Endothelial cell of umbilical vein (primary cell): ENCODE measurements around the gene THSD4. TPM values are rescaled to one million over a fixed set of nuclear protein-coding genes. Genes with fewer than 3 reads are reported as not detected.

Experiments
- BruUV-seq: library from RNA; stranded (reverse); fragments of 400-500 nt; replicated peaks from 2 replicates; lab custom pipeline; 2021; lab: Mats Ljungman, UMichigan
- CTCF ChIA-PET: fragments of 300-600, 350-600 bp; sonication (Branson Sonifier 250); formaldehyde crosslinking; loops from one replicate; lab custom pipeline; 2021; ENCODE audit warnings: antibody characterized with exemption, inconsistent platforms; lab: Charles Lee
- POLR2A ChIA-PET: fragments of 300-600, 350-600 bp; sonication (Branson Sonifier 250); formaldehyde crosslinking; loops from one replicate; lab custom pipeline; 2021; ENCODE audit warnings: antibody characterized with exemption, inconsistent platforms; lab: Charles Lee
- DNase-seq: peaks from one replicate; pipeline ENCODE4 v3.0.0-alpha.2; 2011; ENCODE audit warnings: low read depth, low spot score
- FAIRE-seq: peaks from 2 replicates; lab custom pipeline; 2011; peaks lifted over from hg19 to GRCh38; lab: Jason Lieb, UNC
- H2AFZ ChIP-seq: 2 replicates; pipeline ENCODE4 v1.6.0; 2012; ENCODE audit warnings: low read depth, low read length, control low read depth, inconsistent platforms
- H3K27ac ChIP-seq: 2 replicates; pipeline ENCODE4 v1.5.1; 2011; ENCODE audit warnings: low read depth, mild to moderate bottlenecking, control low read depth, low read length, moderate library complexity; ENCODE audit not compliant: insufficient read depth
- H3K27me3 ChIP-seq, 2 experiments: 2 replicates each; pipeline versions ENCODE4 v1.6.0 to v1.6.1; 2011; ENCODE audit warnings: low read length in 2 of 2, mixed read lengths in 1 of 2; ENCODE audit not compliant: control insufficient read depth in 2 of 2, insufficient read depth in 2 of 2
- H3K36me3 ChIP-seq, 2 experiments: 2 replicates in 1 of 2; 3 replicates in 1 of 2; pipeline ENCODE4 v1.5.1; 2011; ENCODE audit warnings: low read length in 2 of 2, mild to moderate bottlenecking in 1 of 2, moderate library complexity in 1 of 2; ENCODE audit not compliant: control insufficient read depth in 2 of 2, insufficient read depth in 2 of 2; ENCODE audit errors: extremely low read depth in 1 of 2
- H3K4me1 ChIP-seq: 3 replicates; pipeline ENCODE4 v1.5.1; 2011; ENCODE audit warnings: mild to moderate bottlenecking, low read length; ENCODE audit not compliant: control insufficient read depth, insufficient read depth; ENCODE audit errors: extremely low read depth
- H3K4me2 ChIP-seq: 2 replicates; pipeline ENCODE4 v1.6.1; 2011; ENCODE audit warnings: low read length, control low read depth, mixed read lengths; ENCODE audit not compliant: insufficient read depth
- H3K4me3 ChIP-seq, 3 experiments: fragments of 200-600 bp in 1 of 3; sonication (generic), shearing (Covaris generic) in 1 of 3; replicated peaks in 1 of 3; 2 replicates each; pipeline ENCODE4 v1.5.1; 2011 to 2016; ENCODE audit warnings: control low read depth in 3 of 3, low read length in 3 of 3, mild to moderate bottlenecking in 2 of 3, inconsistent platforms in 1 of 3, low read depth in 1 of 3, moderate library complexity in 1 of 3; ENCODE audit not compliant: insufficient read depth in 1 of 3
- H3K79me2 ChIP-seq: 2 replicates; pipeline ENCODE4 v1.6.0; 2012; ENCODE audit warnings: low read length, inconsistent platforms; ENCODE audit not compliant: control insufficient read depth, insufficient read depth
- H3K9ac ChIP-seq: replicated peaks from 2 replicates; pipeline ENCODE3; 2011; ENCODE audit warnings: low read length, control low read depth; ENCODE audit not compliant: insufficient read depth; ENCODE audit errors: extremely low read depth
- H3K9me1 ChIP-seq: replicated peaks from 3 replicates; pipeline ENCODE4 v1.6.0; 2011; ENCODE audit warnings: mild to moderate bottlenecking, low read length; ENCODE audit not compliant: control insufficient read depth, insufficient read depth; ENCODE audit errors: extremely low read depth
- H3K9me3 ChIP-seq: replicated peaks from 2 replicates; pipeline ENCODE4 v1.5.1; 2012; ENCODE audit warnings: low read length, inconsistent platforms; ENCODE audit not compliant: control insufficient read depth, insufficient read depth
- H4K20me1 ChIP-seq: replicated peaks from 2 replicates; pipeline ENCODE3; 2011; ENCODE audit warnings: mild to moderate bottlenecking, low read length; ENCODE audit not compliant: control insufficient read depth, insufficient read depth; ENCODE audit errors: extremely low read depth
- CTCF ChIP-seq, 2 donors: IDR thresholded peaks; 1 replicate in 1 of 2; 2 replicates in 1 of 2; pipeline ENCODE4 v1.5.1; 2011; ENCODE audit warnings: low read length in 2 of 2, mild to moderate bottlenecking in 2 of 2, moderate library complexity in 2 of 2, control low read depth in 1 of 2, inconsistent platforms in 1 of 2, low read depth in 1 of 2; ENCODE audit not compliant: insufficient read depth in 1 of 2; ENCODE audit errors: extremely low read depth in 1 of 2
- EZH2 ChIP-seq: IDR thresholded peaks from 2 replicates; pipeline ENCODE4 v1.6.1; 2012; ENCODE audit warnings: borderline replicate concordance, low read depth, mild to moderate bottlenecking, moderate library complexity, low read length, inconsistent platforms; ENCODE audit not compliant: severe bottlenecking
- FOS ChIP-seq: IDR thresholded peaks from 2 replicates; pipeline ENCODE4 v1.6.1; 2011; ENCODE audit warnings: mild to moderate bottlenecking, low read length, moderate library complexity, borderline replicate concordance; ENCODE audit not compliant: insufficient read depth
- GATA2 ChIP-seq: IDR thresholded peaks from 2 replicates; pipeline ENCODE4 v1.7.0; 2011; ENCODE audit warnings: low read depth, mild to moderate bottlenecking, moderate library complexity, mixed read lengths, low read length; ENCODE audit not compliant: insufficient read length, insufficient read depth
- JUN ChIP-seq: IDR thresholded peaks from 2 replicates; pipeline ENCODE4 v1.6.1; 2011; ENCODE audit warnings: borderline replicate concordance, low read depth; ENCODE audit not compliant: insufficient read length, insufficient read depth
- MYC ChIP-seq: IDR thresholded peaks from one replicate; pipeline ENCODE4 v1.6.1; 2011; ENCODE audit warnings: mild to moderate bottlenecking, low read depth, low read length
- POLR2A ChIP-seq: IDR thresholded peaks from 2 replicates; pipeline ENCODE4 v1.6.1; 2012; ENCODE audit warnings: low read depth, mild to moderate bottlenecking, control low read depth, low read length
- POLR2AphosphoS5 ChIP-seq: IDR thresholded peaks from 2 replicates; pipeline ENCODE4 v1.6.1; 2012; ENCODE audit warnings: low read depth, mild to moderate bottlenecking, control low read depth, low read length, moderate library complexity; ENCODE audit not compliant: insufficient read depth
- dilution Hi-C: fragments of 300-500 bp; cut with MboI; formaldehyde crosslinking; loops from one replicate; pipeline ENCODE4 v1.15.0; 2019; ENCODE audit warnings: low sequenced_read_pairs; ENCODE audit not compliant: extremely low pct_ligation_motif_present
- intact Hi-C: fragments of 100-400 bp; cut with micrococcal nuclease; formaldehyde crosslinking; loops from one replicate; pipeline ENCODE4 v1.10.0; 2022
- polyA plus RNA-seq, 4 experiments: library from polyadenylated mRNA; depleted of rRNA in 3 of 4; stranded (reverse) in 3 of 4; unstranded in 1 of 4; fragments of >200 nt; gene quantifications; 2 replicates each; pipeline versions ENCODE4 v1.2.1 to v1.2.3, GENCODE V29; 2011 to 2012; ENCODE audit warnings: missing spikeins in 1 of 4
- total RNA-seq: library from RNA; stranded (reverse); gene quantifications from 2 replicates; pipeline ENCODE4 v1.2.3, GENCODE V29; 2021

The THSD4 gene
- total and polyA plus RNA-seq, 2 donors (not counting 3 experiments of a cell fraction or from before 2014, with no cell fraction given): 9.9 to 25.4 TPM

DNA sequence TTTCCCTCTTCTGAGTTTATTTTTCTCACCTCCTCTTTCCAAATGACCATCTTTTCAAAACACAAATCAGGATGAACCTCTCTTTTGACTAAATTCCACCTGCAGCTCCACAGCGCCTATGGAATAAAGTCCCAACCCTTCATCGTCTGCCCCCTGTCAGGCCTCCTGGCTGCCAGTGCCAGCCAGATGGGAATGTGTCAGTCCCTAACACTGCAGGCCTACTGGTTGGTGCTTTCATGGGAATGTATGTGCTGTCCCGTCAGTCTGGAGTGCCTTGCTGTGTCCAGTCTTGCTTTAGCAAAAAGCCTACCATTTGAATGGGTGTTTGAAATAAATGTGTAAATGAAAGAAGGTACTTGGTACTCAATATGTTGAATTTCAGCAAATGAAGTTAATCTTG is 310.1 kb downstream of the THSD4 start:
- no peak for FAIRE-seq
- no TSS peak for BruUV-seq
- no peak overlapping the region for H3K27ac ChIP-seq
- H3K4me3 ChIP-seq: no peak overlapping the region
- DNase-seq: no peak
- H3K9me3 ChIP-seq: no peaks in the 10 kb centered on the region
- ChIA-PET POLR2A (no interaction called here), CTCF (interaction anchor here (2.5 kb wide), 1 partner anchor 12 kb away, joined by 9 read pairs; no protein-coding TSS in a partner anchor)
- no peaks in the 10 kb centered on the region for H3K79me2 ChIP-seq
- no peak overlapping the region for H3K4me2 ChIP-seq
- no peaks in the 10 kb centered on the region for H3K9me1 ChIP-seq
- intact Hi-C loops: no loop called here
- H3K36me3 ChIP-seq: no peaks in the 10 kb centered on the region
- no peak overlapping the region for H2AFZ ChIP-seq
- no peaks in the 10 kb centered on the region for H3K27me3 ChIP-seq
- no peaks in the 10 kb centered on the region for H4K20me1 ChIP-seq
- no peaks in the 10 kb centered on the region for H3K4me1 ChIP-seq
- H3K9ac ChIP-seq: no peak overlapping the region
- TF ChIP-seq FOS (no peak), POLR2AphosphoS5 (no peak), JUN (no peak), MYC (no peak), POLR2A (no peak), CTCF (IDR thresholded peaks at IDR 0.05; ENCODE audit: extremely low read depth in 1 of 2, insufficient read depth in 1 of 2, low read depth in 1 of 2, low read length in 2 of 2) (no peak), EZH2 (no peak), GATA2 (no peak)
- dilution Hi-C loops: no loop called here
